Prostate gland (tissue), 2 donors: ENCODE data around the gene INTS14. TPM values are rescaled to one million over a fixed set of nuclear protein-coding genes. Genes with fewer than 3 reads are reported as not detected.

Experiments used
- DNase-seq: peaks from one replicate; pipeline ENCODE4 v3.0.0-alpha.2; 2019; ENCODE audit warnings: low spot score
- H3K27ac ChIP-seq, 2 donors: fragments of 200-600 bp; sonication (generic); 2 replicates each; pipeline ENCODE4 v1.5.1; 2017 to 2019
- H3K27me3 ChIP-seq: fragments of 200-600 bp; sonication (generic); replicated peaks from 2 replicates; pipeline ENCODE4 v1.5.1; 2019; ENCODE audit not compliant: insufficient read depth
- H3K36me3 ChIP-seq, 2 donors: fragments of 200-600 bp; sonication (generic); 1 replicate in 1 of 2; 2 replicates in 1 of 2; pipeline versions ENCODE4 v1.5.1 to v1.8.1; 2017 to 2019
- H3K4me1 ChIP-seq: fragments of 200-600 bp; sonication (generic); replicated peaks from 2 replicates; pipeline ENCODE4 v1.5.1; 2019
- H3K4me3 ChIP-seq, 2 donors: fragments of 200-600 bp; sonication (generic); 2 replicates each; pipeline ENCODE4 v1.5.1; 2017 to 2019
- H3K9me3 ChIP-seq: fragments of 200-600 bp; sonication (generic); 2 replicates; pipeline ENCODE4 v1.5.1; 2017
- CTCF ChIP-seq, 4 experiments: fragments of 200-600 bp in 2 of 4; fragments of 450-650 bp in 2 of 4; sonication (generic) in 2 of 4; IDR thresholded peaks; 1 replicate in 3 of 4; 2 replicates in 1 of 4; pipeline ENCODE4 v1.5.1; 2016 to 2019; ENCODE audit warnings: antibody characterized with exemption in 4 of 4, mild to moderate bottlenecking in 2 of 4, moderate library complexity in 2 of 4
- POLR2A ChIP-seq: fragments of 450-650 bp; IDR thresholded peaks from one replicate; pipeline ENCODE4 v1.6.1; 2016; ENCODE audit warnings: antibody characterized with exemption, mild to moderate bottlenecking
- POLR2AphosphoS5 ChIP-seq: sonication (generic); formaldehyde crosslinking; IDR thresholded peaks from one replicate; pipeline ENCODE4 v1.6.1; 2017; ENCODE audit warnings: antibody characterized with exemption
- WGBS: methylation state at CpG from one replicate; pipeline ENCODE4 v1.1.5; 2018; 5-methylcytosine and 5-hydroxymethylcytosine counted together
- intact Hi-C: fragments of 100-400 bp; cut with DNase I; formaldehyde crosslinking; loops from one replicate; pipeline ENCODE4 v1.14.2; 2022
- small RNA-seq, 2 donors: library from RNA; depleted of rRNA; stranded (forward); fragments of <200 nt; gene quantifications; one replicate each; pipeline ENCODE3, GENCODE V24; 2016
- total RNA-seq, 2 donors: library from RNA; depleted of rRNA; stranded (reverse); fragments of >200 nt; gene quantifications; one replicate each; pipeline ENCODE4 v1.1.0, GENCODE V29; 2016

The INTS14 gene
- total RNA-seq, 2 donors from 2014 or later: 39.4 to 55.2 TPM

DNA sequence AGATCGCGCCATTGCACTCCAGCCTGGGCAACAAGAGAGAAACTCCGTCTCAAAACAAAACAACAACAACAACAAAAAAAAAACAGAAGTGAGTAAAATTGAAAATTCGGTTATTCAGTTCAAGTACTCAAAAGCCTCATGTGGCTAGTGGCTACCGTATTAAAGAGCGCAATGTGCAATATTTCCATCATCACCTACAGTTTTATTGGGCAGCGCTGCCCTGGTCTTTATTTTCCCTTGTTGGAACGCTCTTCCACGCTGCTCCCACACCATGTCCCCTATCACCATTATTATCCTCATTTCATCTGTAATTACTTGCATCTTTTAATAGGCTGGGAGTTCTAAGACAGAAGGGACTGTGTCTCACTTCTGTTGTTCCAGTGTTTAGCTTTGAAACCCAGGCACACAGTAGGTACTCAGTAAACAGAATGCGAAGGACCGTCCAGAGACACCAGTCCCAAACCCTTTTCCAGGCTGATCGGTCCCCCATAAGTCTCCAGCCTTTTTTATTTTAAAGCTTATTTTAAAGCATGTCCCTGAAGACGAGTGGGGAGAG, 81.1 kb downstream of the INTS14 start:
- Histone ChIP-seq H3K4me1 (peaks cover 16% of the 10 kb centered on the region), H3K36me3 (no peaks in the 10 kb centered on the region), H3K9me3 (no peaks in the 10 kb centered on the region), H3K27me3 (no peaks in the 10 kb centered on the region), H3K4me3 (peak overlapping the region; percentile 67 to 69), H3K27ac (peak overlapping the region; percentile 69 to 73)
- no peak for DNase-seq
- WGBS: 41% methylated on average over 13 of the region's 13 CpGs
- intact Hi-C loops: no loop called here
- TF ChIP-seq CTCF (IDR thresholded peaks at IDR 0.05) (no peak), POLR2A (no peak), POLR2AphosphoS5 (no peak)

Small RNA genes lying within 50 kb of the gene (small RNA-seq; reads per million reads assigned to genes)
- 0 reads per million in 2 donors for gene RNU6-19P

Other genes with a start within 250 kb of the INTS14 start
- 1 to 10 TPM in 1 of 2 donors, under 1 TPM in 1; 0.05 to 2.7 TPM for gene IGDCC3, start 233.1 kb downstream of the INTS14 start, total RNA-seq
- gene IGDCC4, start 188.2 kb downstream of the INTS14 start, total RNA-seq: 1 to 10 TPM in 1 of 2 donors, under 1 TPM in 1; 0.14 to 4.6 TPM
- 10 to 100 TPM; 32.7 to 39.6 TPM for gene DPP8, start 93.4 kb downstream of the INTS14 start, total RNA-seq
- 10 to 100 TPM; 41.6 to 91.4 TPM for gene HACD3, start 80.7 kb downstream of the INTS14 start, total RNA-seq
- 10 to 100 TPM in 1 of 2 donors, 1 to 10 TPM in 1; 8.9 to 14.5 TPM for gene SLC24A1, start 10.8 kb upstream of the INTS14 start, total RNA-seq
- 10 to 100 TPM; 24.5 to 49.6 TPM for gene DENND4A, start 181.2 kb upstream of the INTS14 start, total RNA-seq